GM13977 (cell line): Measurements from ENCODE around the gene WNT3.

Experiments used
- DNase-seq: peaks from one replicate; pipeline ENCODE4 v3.0.0; 2012; ENCODE audit warnings: low spot score
- CTCF ChIP-seq: IDR thresholded peaks from 2 replicates; pipeline ENCODE4 v1.5.1; 2012; ENCODE audit warnings: mild to moderate bottlenecking, control low read depth; ENCODE audit not compliant: insufficient read depth; ENCODE audit errors: extremely low read depth, missing control alignments
- in situ Hi-C: fragments of 300-500 bp; cut with MboI; formaldehyde crosslinking; loops from one replicate; pipeline ENCODE4 v1.12.0; 2022; ENCODE audit warnings: low sequenced_read_pairs, low pct_unique_long_range_greater_than_20kb, mixed read lengths, inconsistent platforms; ENCODE audit not compliant: unreplicated experiment

WNT3 gene

DNA sequence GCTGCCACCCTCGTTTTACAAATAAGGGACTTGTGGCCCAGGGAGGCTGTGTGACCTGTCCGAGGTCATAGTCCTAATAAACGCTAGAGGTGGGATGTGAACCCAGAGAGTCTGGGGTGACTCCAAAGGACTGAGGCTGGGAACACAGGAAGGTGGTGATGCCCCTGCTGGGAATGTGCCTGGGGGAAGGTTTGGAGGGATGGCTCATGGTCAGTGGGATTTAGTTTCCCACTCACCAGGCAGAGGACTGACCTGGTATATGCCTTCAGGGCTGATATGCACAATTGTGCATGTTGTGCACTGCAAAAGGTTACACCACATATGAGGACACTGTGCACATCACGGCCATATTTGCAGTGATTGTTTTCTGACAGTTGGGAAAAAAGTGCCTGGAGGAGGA, 19.0 kb upstream of the WNT3 start:
- no peak for DNase-seq
- in situ Hi-C loops: no loop called here
- no peak for TF ChIP-seq CTCF

DNA sequence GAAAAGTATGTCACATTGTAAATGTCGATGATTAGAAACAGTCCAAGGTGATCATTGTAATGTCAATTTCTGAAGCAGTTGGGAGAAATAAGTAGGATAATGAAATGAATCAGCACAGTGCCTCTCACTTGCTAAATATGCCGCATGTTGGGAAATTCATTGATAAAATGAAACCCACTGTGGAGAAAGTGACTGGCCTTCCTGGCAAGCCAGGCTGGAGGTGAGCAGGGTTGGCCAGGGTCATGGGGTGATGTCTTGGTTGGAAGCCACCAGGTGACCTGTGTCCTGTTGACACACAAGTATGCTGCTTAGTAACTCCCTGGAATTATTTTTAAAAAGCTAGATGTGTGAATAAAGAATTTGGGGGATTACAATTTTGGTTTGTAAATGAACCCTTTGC, 18.0 kb upstream of the WNT3 start:
- no peak for DNase-seq
- in situ Hi-C loops: no loop called here
- TF ChIP-seq CTCF: no peak

DNA sequence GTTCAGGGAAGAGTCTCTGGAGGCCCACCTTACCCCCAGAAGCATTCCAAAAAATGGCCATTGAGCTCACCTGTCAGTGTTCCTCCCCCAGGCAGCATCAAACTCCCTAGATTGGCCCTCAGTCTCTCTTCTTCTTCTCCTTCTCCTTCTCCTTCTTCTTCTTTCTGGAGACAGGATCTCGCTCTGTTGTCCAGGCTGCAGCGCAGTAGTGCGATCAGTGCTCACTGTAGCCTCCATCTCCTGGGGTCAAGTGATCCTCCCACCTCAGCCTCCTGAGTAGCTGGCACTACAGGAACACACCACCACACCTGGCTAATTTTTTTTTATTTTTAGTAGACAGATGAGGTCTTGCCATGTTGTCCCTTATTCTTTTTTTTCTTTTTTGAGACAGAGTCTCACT, 16.4 kb upstream of the WNT3 start:
- in situ Hi-C loops: no loop called here
- no peak for DNase-seq
- TF ChIP-seq CTCF: no peak

GRCh38 chr17:46833840-46834208, 15.3 kb upstream of the WNT3 start:
- DNase-seq: no peak
- TF ChIP-seq CTCF: no peak
- in situ Hi-C loops: no loop called here

DNA sequence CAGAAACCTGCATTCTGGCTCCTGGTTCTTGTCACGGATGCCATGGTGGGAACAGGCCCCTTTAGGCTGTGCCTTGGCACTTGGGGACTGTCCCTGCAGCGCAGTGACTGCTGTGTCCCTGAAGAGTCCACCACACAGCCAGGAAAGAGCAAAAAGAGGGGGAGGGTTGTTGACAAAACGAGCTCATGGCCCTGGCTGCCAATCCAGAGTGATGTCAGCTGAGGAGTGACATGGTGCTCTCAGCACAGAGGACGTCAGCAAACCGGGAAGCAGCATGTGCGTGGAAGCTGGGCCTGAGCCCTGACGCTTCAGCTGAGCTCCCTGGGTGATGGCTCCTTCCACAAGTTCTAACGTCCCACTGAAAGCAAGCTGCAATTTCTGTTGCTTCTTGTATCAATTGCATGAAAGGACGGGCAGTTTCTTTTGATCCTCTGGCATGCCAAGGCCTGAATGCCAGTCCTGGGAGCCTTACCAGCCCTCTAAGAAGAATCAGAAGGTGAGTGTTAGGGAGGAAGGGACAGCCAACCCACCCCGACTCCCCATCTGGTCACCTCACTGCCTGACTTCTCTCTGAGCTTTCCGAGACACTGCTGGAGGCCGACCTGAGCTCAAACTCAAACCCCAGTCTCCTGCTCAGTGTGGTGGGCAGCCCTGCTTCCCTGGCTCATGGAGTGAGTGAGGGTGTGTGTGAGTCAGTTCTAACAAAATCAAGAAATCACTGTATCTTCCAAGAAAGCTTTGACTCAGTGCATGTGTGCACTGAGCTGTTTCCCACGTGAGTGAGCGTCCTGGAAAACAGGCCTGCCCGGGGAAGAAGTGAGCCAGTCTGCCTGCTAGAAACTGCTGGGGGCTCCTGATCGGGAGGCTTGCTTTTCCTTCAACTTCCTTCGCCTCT, 14.7 kb upstream of the WNT3 start:
- in situ Hi-C loops: no loop called here
- no peak for DNase-seq

GRCh38 chr17:46832331-46832821, 13.9 kb upstream of the WNT3 start:
- in situ Hi-C loops: no loop called here
- no peak for TF ChIP-seq CTCF
- DNase-seq: no peak

More for the DNA sequence above, 14.7 kb upstream of the WNT3 start:
- TF ChIP-seq CTCF: no peak
